ENCODE results near the gene LAMP2. TPM values are rescaled to one million over a fixed set of nuclear protein-coding genes. Genes with fewer than 3 reads are reported as not detected.
A peak's percentile ranks its signal among the peaks of the same experiment; 100 is the strongest.
"Not testable (repeated sequence)": the region's sequence is repeated elsewhere in the genome, so short reads cannot be mapped to it uniquely, and the experiment has no call there.

The LAMP2 gene
- total RNA-seq, 2 donors from 2014 or later = 43.4 to 77.2 TPM

- no peaks in the 10 kb centered on the region for H3K4me1 ChIP-seq
- no peak overlapping the region for H3K9ac ChIP-seq (ENCODE audit: low read depth in 2 of 2, low read length in 2 of 2)
- DNase-seq = no peak
- no peak for TF ChIP-seq CTCF (IDR thresholded peaks at IDR 0.05)
- intact Hi-C loops (cut with DNase I) = no loop called here
- no peak overlapping the region for H3K4me3 ChIP-seq
- H3K9me3 ChIP-seq = no peaks in the 10 kb centered on the region
- H3K27ac ChIP-seq = no peak overlapping the region
- no peaks in the 10 kb centered on the region for H3K27me3 ChIP-seq
- no peaks in the 10 kb centered on the region for H3K36me3 ChIP-seq
These were observed 35.5 kb upstream of the LAMP2 start for GRCh38 chrX:120504569-120504968.

GRCh38 chrX:120499301-120500072 lies 30.4 kb upstream of the LAMP2 start:
- H3K9me3 ChIP-seq = no peaks in the 10 kb centered on the region
- no peak for TF ChIP-seq CTCF (IDR thresholded peaks at IDR 0.05)
- H3K27me3 ChIP-seq = no peaks in the 10 kb centered on the region
- no peak overlapping the region for H3K4me3 ChIP-seq
- no peaks in the 10 kb centered on the region for H3K4me1 ChIP-seq
- no peaks in the 10 kb centered on the region for H3K36me3 ChIP-seq
- H3K9ac ChIP-seq (ENCODE audit: low read depth in 2 of 2, low read length in 2 of 2) = no peak overlapping the region
- intact Hi-C loops (cut with DNase I) = loop anchor here (5.0 to 10.0 kb wide), 2 partner anchors 168 to 275 kb away; no protein-coding TSS in a partner anchor
- H3K27ac ChIP-seq = no peak overlapping the region
- DNase-seq = no peak

- H3K27ac ChIP-seq; H3K4me3 ChIP-seq; H3K27me3 ChIP-seq; H3K4me1 ChIP-seq; H3K9ac ChIP-seq (ENCODE audit: low read depth in 2 of 2, low read length in 2 of 2); H3K36me3 ChIP-seq; H3K9me3 ChIP-seq; DNase-seq: not testable (repeated sequence)
- intact Hi-C loops (cut with DNase I) = loop anchor here (10.0 kb wide), 1 partner anchor 285 kb away; no protein-coding TSS in a partner anchor
These were observed 21.0 kb upstream of the LAMP2 start for GRCh38 chrX:120490119-120490518.

- no peaks in the 10 kb centered on the region for H3K27me3 ChIP-seq
- H3K9me3 ChIP-seq = no peaks in the 10 kb centered on the region
- H3K27ac ChIP-seq = no peak overlapping the region
- no peak for DNase-seq
- TF ChIP-seq CTCF (IDR thresholded peaks at IDR 0.05) = no peak
- no peak overlapping the region for H3K4me3 ChIP-seq
- intact Hi-C loops (cut with DNase I) = no loop called here
- H3K9ac ChIP-seq (ENCODE audit: low read depth in 2 of 2, low read length in 2 of 2) = no peak overlapping the region
- no peaks in the 10 kb centered on the region for H3K4me1 ChIP-seq
- H3K36me3 ChIP-seq = no peaks in the 10 kb centered on the region
These were observed 17.7 kb upstream of the LAMP2 start for GRCh38 chrX:120486786-120487185.

GRCh38 chrX:120485638-120486520 lies 16.8 kb upstream of the LAMP2 start:
- Histone ChIP-seq H3K4me3 (peak overlapping the region; percentile 32), H3K27me3 (no peaks in the 10 kb centered on the region), H3K9me3 (no peaks in the 10 kb centered on the region), H3K9ac (ENCODE audit: low read depth in 2 of 2, low read length in 2 of 2) (peak overlapping the region; percentile 41 to 57), H3K4me1 (no peaks in the 10 kb centered on the region), H3K36me3 (no peaks in the 10 kb centered on the region), H3K27ac (peak overlapping the region; percentile 81)
- DNase-seq = peak; percentile 70
- intact Hi-C loops (cut with DNase I) = no loop called here
- TF ChIP-seq CTCF (IDR thresholded peaks at IDR 0.05) = peak; percentile 27

All from colonic mucosa (tissue), 4 donors.